Measurements from ENCODE around the gene GRN.
"Not testable (repeated sequence)": the region's sequence is repeated elsewhere in the genome, so short reads cannot be mapped to it uniquely, and the experiment has no call there.

GRN gene

DNA sequence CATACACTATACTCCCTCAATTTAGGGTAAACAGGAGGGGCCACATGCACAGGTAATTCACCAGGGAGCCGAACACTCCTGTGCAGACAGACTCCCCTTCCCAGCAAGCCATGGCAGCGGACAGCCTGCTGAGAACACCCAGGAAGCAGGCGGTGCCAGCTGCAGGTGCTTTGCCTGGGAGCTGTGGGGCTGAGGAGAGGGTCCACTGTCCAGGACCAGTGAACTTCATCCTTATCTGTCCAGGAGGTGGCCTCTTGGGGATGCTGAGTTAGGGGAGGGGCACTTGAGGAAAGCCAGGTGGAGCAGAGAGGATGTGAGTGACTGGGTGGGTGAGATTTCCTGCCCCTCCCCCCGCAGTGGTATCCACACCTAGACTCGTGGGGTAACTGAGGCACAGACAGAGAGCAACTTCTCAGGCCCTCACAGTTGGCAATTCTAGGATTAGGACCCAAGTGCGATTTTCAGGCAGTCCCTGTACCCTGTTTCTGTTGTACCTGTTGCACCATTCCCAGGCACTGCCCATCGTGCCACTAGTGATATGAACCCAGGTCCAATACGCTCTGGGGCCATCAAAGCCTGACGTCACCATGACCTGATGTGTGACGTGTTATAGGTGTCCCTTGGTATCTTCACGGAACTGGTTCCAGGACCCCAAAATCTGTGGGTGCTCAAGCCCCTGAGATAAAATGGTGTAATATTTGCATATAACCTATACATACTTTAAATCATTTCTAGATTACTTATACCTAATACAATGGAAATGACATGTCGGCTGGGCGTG, 1.2 kb downstream of the GRN start:
- no peak for DNase-seq (ENCODE audit: low read depth in 2 of 2)

- DNase-seq (ENCODE audit: low read depth in 2 of 2), result not testable (repeated sequence)
Measured at GRCh38 chr17:44347206-44348055, 2.3 kb downstream of the GRN start.

GRCh38 chr17:44348234-44348987, 3.3 kb downstream of the GRN start:
- DNase-seq (ENCODE audit: low read depth in 2 of 2), result no peak

GRCh38 chr17:44348988-44349364, 3.9 kb downstream of the GRN start:
- DNase-seq (ENCODE audit: low read depth in 2 of 2), result no peak

DNA sequence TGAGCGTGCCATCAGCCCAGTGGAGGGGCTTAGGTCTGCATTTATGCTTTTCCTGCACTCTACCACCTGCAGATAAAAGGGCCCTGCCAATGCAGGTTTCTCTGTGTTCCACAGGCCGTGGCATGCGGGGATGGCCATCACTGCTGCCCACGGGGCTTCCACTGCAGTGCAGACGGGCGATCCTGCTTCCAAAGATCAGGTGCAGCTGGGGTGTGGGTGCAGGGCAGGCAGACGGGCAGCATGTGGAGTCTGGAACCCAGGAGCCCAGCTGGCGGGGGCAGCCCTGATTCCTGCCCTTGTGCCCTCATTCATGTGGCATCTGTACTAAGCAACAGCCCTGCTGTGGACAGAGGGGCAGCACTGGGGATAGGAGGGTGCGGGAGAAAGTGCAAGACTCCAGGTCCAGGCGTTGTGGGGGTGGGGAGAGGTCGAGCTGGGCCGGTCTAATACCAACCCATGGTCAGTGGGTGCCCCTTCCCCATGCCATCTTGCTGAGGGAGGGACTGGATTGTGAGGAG, 4.5 kb downstream of the GRN start:
- no peak for DNase-seq (ENCODE audit: low read depth in 2 of 2)

GRCh38 chr17:44350733-44351226, 5.7 kb downstream of the GRN start:
- DNase-seq (ENCODE audit: low read depth in 2 of 2), result peak; percentile 47 to 64

- DNase-seq (ENCODE audit: low read depth in 2 of 2), result no peak
Measured at GRCh38 chr17:44351464-44351863, 6.4 kb downstream of the GRN start.

DNA sequence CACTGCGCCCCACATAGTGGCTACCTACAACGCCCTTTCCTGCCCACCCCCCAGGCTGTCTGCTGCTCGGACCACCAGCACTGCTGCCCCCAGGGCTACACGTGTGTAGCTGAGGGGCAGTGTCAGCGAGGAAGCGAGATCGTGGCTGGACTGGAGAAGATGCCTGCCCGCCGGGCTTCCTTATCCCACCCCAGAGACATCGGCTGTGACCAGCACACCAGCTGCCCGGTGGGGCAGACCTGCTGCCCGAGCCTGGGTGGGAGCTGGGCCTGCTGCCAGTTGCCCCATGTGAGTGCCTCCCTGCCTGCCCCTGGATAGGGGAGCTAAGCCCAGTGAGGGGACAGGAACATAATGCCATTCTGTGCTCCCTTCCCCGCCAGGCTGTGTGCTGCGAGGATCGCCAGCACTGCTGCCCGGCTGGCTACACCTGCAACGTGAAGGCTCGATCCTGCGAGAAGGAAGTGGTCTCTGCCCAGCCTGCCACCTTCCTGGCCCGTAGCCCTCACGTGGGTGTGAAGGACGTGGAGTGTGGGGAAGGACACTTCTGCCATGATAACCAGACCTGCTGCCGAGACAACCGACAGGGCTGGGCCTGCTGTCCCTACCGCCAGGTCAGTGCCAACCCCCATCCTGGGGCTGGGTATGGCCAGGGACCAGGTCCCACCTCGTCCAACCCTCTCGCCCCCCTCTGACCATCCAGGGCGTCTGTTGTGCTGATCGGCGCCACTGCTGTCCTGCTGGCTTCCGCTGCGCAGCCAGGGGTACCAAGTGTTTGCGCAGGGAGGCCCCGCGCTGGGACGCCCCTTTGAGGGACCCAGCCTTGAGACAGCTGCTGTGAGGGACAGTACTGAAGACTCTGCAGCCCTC, 7.1 kb downstream of the GRN start:
- no peak for DNase-seq (ENCODE audit: low read depth in 2 of 2)

- DNase-seq (ENCODE audit: low read depth in 2 of 2), result no peak
Measured at GRCh38 chr17:44352828-44353671, 7.9 kb downstream of the GRN start.

GRCh38 chr17:44353672-44354331, 8.7 kb downstream of the GRN start:
- DNase-seq (ENCODE audit: low read depth in 2 of 2), result no peak

DNA sequence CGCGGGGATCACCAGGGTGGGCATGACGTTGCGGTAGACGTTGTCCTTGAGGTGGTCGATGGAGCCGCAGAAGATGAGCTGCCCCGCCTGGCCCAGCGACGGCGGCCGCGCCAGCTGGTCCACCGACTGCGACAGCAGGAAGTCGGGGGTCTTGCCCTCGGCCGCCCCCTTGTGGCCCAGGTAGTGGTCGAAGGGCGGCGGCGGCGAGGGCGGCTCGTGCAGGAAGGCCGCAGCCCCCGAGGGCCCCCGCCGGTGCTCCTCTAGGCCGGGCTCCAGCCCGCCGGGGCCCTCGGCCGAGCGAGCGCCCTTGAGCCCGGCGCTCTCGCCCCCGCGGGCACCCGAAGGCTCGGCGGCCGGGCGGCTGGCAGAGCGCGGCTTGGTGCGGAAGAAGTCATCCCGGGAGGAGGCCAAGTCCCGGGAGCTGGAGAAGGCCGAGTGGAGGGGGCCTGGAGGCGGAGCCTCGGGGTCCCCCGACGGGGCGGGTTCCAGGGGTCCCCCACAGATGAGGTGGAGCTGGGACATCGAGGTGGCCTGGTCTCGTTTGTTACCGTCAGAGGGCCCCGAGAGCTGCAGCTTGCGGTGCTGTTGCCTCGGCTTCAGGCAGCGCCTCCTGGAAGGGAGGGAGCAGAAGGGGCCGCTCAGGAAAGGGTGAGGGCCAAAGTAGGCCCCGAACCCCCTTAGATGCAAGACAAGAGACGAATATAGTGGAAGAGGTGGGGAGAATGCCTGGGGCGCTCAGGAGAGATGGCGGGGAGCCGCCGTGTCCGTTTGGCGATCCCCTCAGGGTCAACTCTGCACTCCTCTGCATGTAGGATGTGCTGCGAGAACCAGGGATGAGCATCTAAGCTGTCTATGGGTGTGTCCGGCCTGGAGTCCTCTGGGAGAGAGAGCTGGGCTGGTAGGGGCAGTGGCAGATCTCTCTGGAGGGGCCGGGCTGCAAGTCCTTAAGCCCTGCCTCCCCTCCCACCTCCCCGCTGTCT, 9.8 kb downstream of the GRN start:
- DNase-seq (ENCODE audit: low read depth in 2 of 2), result no peak

DNA sequence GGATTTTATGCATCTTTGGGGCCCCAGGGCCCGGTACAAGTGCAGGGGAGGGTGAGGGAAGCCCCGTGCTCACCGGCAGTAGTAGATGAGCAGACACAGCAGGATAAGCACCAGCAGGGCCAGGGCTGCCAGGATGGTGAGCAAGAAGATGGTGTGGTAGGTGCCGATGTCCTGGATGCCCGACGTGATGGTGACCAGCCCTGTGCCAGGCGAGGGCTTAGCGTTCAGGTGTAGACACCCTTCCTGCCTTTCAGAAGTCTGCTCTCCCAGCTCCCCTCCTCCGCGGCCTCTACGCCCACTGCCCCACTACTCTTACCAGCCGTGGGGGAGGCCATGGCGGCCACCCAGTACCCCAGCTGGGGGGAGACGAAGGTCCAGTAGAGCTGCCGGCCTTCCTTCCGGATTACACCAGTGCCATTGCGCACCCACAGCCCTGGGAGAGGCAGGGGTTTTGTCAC, 10.6 kb downstream of the GRN start:
- DNase-seq (ENCODE audit: low read depth in 2 of 2), result no peak

- no peak for DNase-seq (ENCODE audit: low read depth in 2 of 2)
Measured at GRCh38 chr17:44356241-44356640, 11.1 kb downstream of the GRN start.

DNA sequence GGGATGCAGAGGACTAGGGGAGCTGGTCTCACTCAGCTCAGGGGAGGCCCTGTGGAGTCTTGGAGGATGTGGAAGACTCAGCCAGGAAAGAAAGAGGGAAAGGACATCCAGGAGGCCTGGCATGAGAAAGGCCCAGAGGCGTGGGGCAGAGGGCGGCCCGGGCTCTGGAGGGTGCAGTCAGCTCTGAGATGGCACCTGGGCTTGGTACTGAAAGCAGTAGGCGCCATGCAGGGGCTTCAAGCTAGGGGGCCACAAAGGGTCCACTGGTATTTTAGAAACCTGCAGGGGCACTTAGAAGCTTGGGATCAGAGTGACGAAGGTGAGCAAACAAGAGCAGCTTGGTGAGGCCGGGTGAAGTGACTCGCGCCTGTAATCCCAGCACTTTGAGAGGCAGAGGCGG, 13.0 kb downstream of the GRN start:
- DNase-seq (ENCODE audit: low read depth in 2 of 2), result no peak

GRCh38 chr17:44359006-44359405, 13.9 kb downstream of the GRN start:
- no peak for DNase-seq (ENCODE audit: low read depth in 2 of 2)

DNA sequence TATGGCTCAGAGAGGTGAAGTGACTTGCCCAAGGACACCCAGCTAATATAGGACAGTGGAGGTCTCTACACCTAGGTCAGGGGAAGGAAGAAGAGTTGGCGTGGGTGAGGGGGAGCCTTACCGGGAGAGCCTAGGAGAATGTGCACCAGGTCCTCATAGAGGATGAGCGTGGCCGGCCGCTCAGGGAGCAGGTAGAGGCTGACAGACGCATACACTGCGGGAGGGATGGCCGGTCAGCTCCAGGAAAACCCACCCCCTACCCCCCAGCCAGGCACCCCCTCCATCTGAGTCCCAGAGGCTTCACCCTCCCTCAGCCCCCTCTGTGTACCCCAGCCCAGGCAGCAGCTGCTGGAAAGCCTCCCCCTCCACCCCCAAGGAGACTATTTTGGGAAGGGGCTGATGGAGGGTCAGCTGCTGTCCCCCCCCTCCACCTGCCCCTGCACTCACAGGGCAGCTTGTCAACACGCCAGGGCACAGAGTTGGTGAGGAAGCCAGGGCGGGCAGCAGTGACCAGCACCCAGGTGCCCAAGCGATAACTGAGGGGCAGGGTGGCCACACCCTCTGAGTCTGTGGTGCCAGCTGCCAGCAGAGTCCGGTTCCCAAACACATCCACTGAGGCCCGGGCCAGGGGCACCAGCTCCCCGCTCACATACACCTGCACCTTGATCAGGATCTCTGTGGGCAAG, 14.5 kb downstream of the GRN start:
- no peak for DNase-seq (ENCODE audit: low read depth in 2 of 2)

DNA sequence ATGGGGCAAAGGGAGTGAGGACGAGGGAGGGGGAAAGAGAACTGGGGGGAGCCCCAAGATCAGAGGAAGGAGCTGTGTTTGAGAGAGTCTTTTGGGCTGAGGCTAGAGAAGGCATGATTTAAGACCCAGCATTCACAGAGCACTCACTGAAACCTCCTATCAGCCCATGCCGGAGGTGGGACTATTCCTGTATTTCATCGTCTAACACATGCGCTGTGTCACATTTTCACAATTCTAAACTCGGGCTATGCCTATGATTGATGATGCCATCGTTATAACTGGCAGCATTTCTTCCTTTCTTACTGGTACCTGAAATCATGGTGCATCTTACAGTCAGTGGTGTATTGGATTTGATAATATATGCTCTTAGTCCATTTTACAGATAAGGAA, 15.0 kb downstream of the GRN start:
- no peak for DNase-seq (ENCODE audit: low read depth in 2 of 2)

GRCh38 chr17:44360826-44361225, 15.7 kb downstream of the GRN start:
- DNase-seq (ENCODE audit: low read depth in 2 of 2), result no peak
